ENCODE results near the gene SCNN1B. TPM values are rescaled to one million over a fixed set of nuclear protein-coding genes. Genes with fewer than 3 reads are reported as not detected.

Gene SCNN1B
- total RNA-seq, 1 donor from 2014 or later = not detected

GRCh38 chr16:23428351-23428750, 126.2 kb downstream of the SCNN1B start:
- TF ChIP-seq, protein P1, sequence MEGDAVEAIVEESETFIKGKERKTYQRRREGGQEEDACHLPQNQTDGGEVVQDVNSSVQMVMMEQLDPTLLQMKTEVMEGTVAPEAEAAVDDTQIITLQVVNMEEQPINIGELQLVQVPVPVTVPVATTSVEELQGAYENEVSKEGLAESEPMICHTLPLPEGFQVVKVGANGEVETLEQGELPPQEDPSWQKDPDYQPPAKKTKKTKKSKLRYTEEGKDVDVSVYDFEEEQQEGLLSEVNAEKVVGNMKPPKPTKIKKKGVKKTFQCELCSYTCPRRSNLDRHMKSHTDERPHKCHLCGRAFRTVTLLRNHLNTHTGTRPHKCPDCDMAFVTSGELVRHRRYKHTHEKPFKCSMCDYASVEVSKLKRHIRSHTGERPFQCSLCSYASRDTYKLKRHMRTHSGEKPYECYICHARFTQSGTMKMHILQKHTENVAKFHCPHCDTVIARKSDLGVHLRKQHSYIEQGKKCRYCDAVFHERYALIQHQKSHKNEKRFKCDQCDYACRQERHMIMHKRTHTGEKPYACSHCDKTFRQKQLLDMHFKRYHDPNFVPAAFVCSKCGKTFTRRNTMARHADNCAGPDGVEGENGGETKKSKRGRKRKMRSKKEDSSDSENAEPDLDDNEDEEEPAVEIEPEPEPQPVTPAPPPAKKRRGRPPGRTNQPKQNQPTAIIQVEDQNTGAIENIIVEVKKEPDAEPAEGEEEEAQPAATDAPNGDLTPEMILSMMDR (IDR thresholded peaks at IDR 0.05) = no peak
- Mint-ChIP-seq H3K27me3 (ENCODE audit: unreplicated experiment) (no peaks in the 10 kb centered on the region), H3K9me3 (ENCODE audit: unreplicated experiment) (no peaks in the 10 kb centered on the region), H3K36me3 (ENCODE audit: unreplicated experiment) (peaks cover 19% of the 10 kb centered on the region), H3K4me1 (ENCODE audit: unreplicated experiment) (peaks cover 16% of the 10 kb centered on the region), H3K4me3 (ENCODE audit: unreplicated experiment) (no peak overlapping the region), H3K27ac (ENCODE audit: unreplicated experiment) (no peak overlapping the region)
- no peak for DNase-seq (ENCODE audit: extremely low spot score, unreplicated experiment)

Other genes starting within 250 kb of the SCNN1B start
- gene USP31, start 152.8 kb upstream of the SCNN1B start, total RNA-seq = 7.9 and 8.4 TPM in 2 replicates
- not detected in 2 replicates for gene SCNN1G, start 119.6 kb upstream of the SCNN1B start, total RNA-seq
- gene COG7, start 150.9 kb downstream of the SCNN1B start, total RNA-seq = 25.4 and 26.1 TPM in 2 replicates
- gene GGA2, start 208.2 kb downstream of the SCNN1B start, total RNA-seq = 59.7 and 64.6 TPM in 2 replicates

Measured in osteocyte (in vitro differentiated cells).